Prostate gland (tissue), 2 donors: Measurements from ENCODE around the gene CASP8AP2.

Experiments
- CTCF ChIP-seq, 4 experiments: fragments of 200-600 bp in 2 of 4; fragments of 450-650 bp in 2 of 4; sonication (generic) in 2 of 4; IDR thresholded peaks; 1 replicate in 3 of 4; 2 replicates in 1 of 4; pipeline ENCODE4 v1.5.1; 2016 to 2019; ENCODE audit warnings: antibody characterized with exemption in 4 of 4, mild to moderate bottlenecking in 2 of 4, moderate library complexity in 2 of 4
- POLR2A ChIP-seq: fragments of 450-650 bp; IDR thresholded peaks from one replicate; pipeline ENCODE4 v1.6.1; 2016; ENCODE audit warnings: antibody characterized with exemption, mild to moderate bottlenecking
- POLR2AphosphoS5 ChIP-seq: sonication (generic); formaldehyde crosslinking; IDR thresholded peaks from one replicate; pipeline ENCODE4 v1.6.1; 2017; ENCODE audit warnings: antibody characterized with exemption

- TF ChIP-seq POLR2A: peak; percentile 72
- TF ChIP-seq CTCF (IDR thresholded peaks at IDR 0.05): peak in 1 of 4 experiments; percentile 12
- TF ChIP-seq POLR2AphosphoS5: peak; percentile 98
These were observed 10.1 kb upstream of the CASP8AP2 start, which contains the start of gene MDN1 for GRCh38 chr6:89819336-89820130.
